K562 (cell line): ENCODE measurements around the gene AJUBA. TPM values are rescaled to one million over a fixed set of nuclear protein-coding genes. Genes with fewer than 3 reads are reported as not detected.

Experiments used
- CBX2 ChIP-seq: fragments of 200-600 bp; sonication (generic); IDR thresholded peaks from one replicate; pipeline ENCODE4 v1.6.1; 2012; ENCODE audit warnings: mild to moderate bottlenecking, low read length, inconsistent platforms; ENCODE audit not compliant: insufficient read depth, poor library complexity, severe bottlenecking
- E4F1 ChIP-seq: fragments of 250-450 bp; sonication (Bioruptor Pico); IDR thresholded peaks from 2 replicates; pipeline ENCODE4 v1.5.0; 2021; ENCODE audit warnings: mild to moderate bottlenecking, borderline replicate concordance
- HES1 ChIP-seq: fragments of 450-650 bp; IDR thresholded peaks from 2 replicates; pipeline ENCODE4 v1.6.1; 2016; ENCODE audit warnings: low read depth, mild to moderate bottlenecking, moderate library complexity
- KLF16 ChIP-seq: IDR thresholded peaks from 2 replicates; pipeline ENCODE4 v1.6.1; 2016; ENCODE audit warnings: antibody characterized with exemption
- MTA1 ChIP-seq: fragments of 450-650 bp; IDR thresholded peaks from 2 replicates; pipeline ENCODE4 v1.6.1; 2017; ENCODE audit warnings: borderline replicate concordance
- NR0B1 ChIP-seq: fragments of 450-650 bp; IDR thresholded peaks from one replicate; pipeline ENCODE4 v1.6.1; 2018; ENCODE audit warnings: mild to moderate bottlenecking, moderate library complexity; ENCODE audit not compliant: partially characterized antibody
- RBFOX2 ChIP-seq: fragments of 200-400 bp; formaldehyde crosslinking; IDR thresholded peaks from 2 replicates; pipeline ENCODE4 v1.6.1; 2017; ENCODE audit warnings: low read depth, mild to moderate bottlenecking, low read length, moderate library complexity
- RBM22 ChIP-seq: fragments of 200-400 bp; formaldehyde crosslinking; IDR thresholded peaks from 2 replicates; pipeline ENCODE4 v1.6.1; 2018; ENCODE audit warnings: low read length, low read depth; ENCODE audit not compliant: poor library complexity, severe bottlenecking
- TCFL5 ChIP-seq: fragments of 250-450 bp; sonication (Bioruptor Pico); conservative IDR thresholded peaks from 2 replicates; pipeline ENCODE4 v1.6.1; 2021; ENCODE audit warnings: mild to moderate bottlenecking, moderate library complexity, matching md5 sums
- ZC3H8 ChIP-seq: fragments of 450-650 bp; IDR thresholded peaks from 2 replicates; pipeline ENCODE4 v1.6.1; 2017
- ZNF224 ChIP-seq: sonication (generic); formaldehyde crosslinking; IDR thresholded peaks from 2 replicates; pipeline ENCODE4 v1.8.0; 2022; ENCODE audit warnings: mild to moderate bottlenecking, missing genetic modification reagents
- ZNF274 ChIP-seq: IDR thresholded peaks from 2 replicates; pipeline ENCODE4 v1.6.1; 2011; ENCODE audit warnings: low read depth, mild to moderate bottlenecking, low read length, moderate library complexity, borderline replicate concordance
- ZNF512 ChIP-seq: IDR thresholded peaks from 2 replicates; pipeline ENCODE4 v1.6.1; 2016; ENCODE audit warnings: missing genetic modification characterization, missing compliant biosample characterization
- ZNF707 ChIP-seq: fragments of 250-450 bp; sonication (Bioruptor Pico); conservative IDR thresholded peaks from 2 replicates; pipeline ENCODE4 v1.8.0; 2022; ENCODE audit warnings: inconsistent platforms, mild to moderate bottlenecking, moderate library complexity
- ZNF76 ChIP-seq: fragments of 250-450 bp; sonication (Bioruptor Pico); IDR thresholded peaks from 2 replicates; pipeline ENCODE4 v1.4.0; 2020; ENCODE audit warnings: mild to moderate bottlenecking, moderate library complexity, borderline replicate concordance
- ZNF77 ChIP-seq: fragments of 250-450 bp; sonication (Bioruptor Pico); IDR thresholded peaks from 2 replicates; pipeline ENCODE4 v1.5.0; 2020
- ZSCAN32 ChIP-seq: fragments of 450-650 bp; formaldehyde crosslinking; IDR thresholded peaks from 2 replicates; pipeline ENCODE4 v1.4.0; 2020; ENCODE audit warnings: mild to moderate bottlenecking, moderate library complexity
- polyA plus RNA-seq, 8 experiments: library from polyadenylated mRNA; depleted of rRNA in 4 of 8; stranded (reverse) in 5 of 8; unstranded in 3 of 8; fragments of >200 nt; fragmentation: Nextera tagmentation in 2 of 8; fragmentation: Illumina TruSeq in 1 of 8; extraction: Ambion mirVana in 2 of 8; extraction: Trizol in 1 of 8; gene quantifications; 2 replicates each; pipeline versions ENCODE4 v1.2.1 to v1.2.3, GENCODE V29; 2011 to 2014; ENCODE audit warnings: inconsistent platforms in 1 of 8, missing spikeins in 1 of 8
- total RNA-seq, 7 experiments: library from RNA; depleted of rRNA in 6 of 7; stranded (reverse); fragments of >200 nt in 6 of 7; fragmentation: Illumina TruSeq in 2 of 7; extraction: Trizol in 2 of 7; gene quantifications; 2 replicates each; pipeline versions ENCODE4 v1.2.1 to v1.2.3, GENCODE V29; 2011 to 2021; ENCODE audit warnings: low replicate concordance in 1 of 7
- TF ChIP-seq, protein P1 (sequence below): fragments of 450-650 bp; IDR thresholded peaks from 2 replicates; pipeline ENCODE4 v1.6.1; 2016
- TF ChIP-seq, protein P2 (sequence below): fragments of 250-450 bp; sonication (Bioruptor Pico); IDR thresholded peaks from 2 replicates; pipeline ENCODE4 v1.4.0; 2020; ENCODE audit warnings: borderline replicate concordance

The AJUBA gene
- total and polyA plus RNA-seq, 9 of the 15 experiments (the other 6 are each of a cell fraction or from before 2014, with no cell fraction given), result 0.73 to 4.7 (median 2.8) TPM

GRCh38 chr14:22982477-22983245 lies at the start of gene AJUBA (continued):
- no peak for TF ChIP-seq ZNF274
- TF ChIP-seq ZNF512 (tag), result peak; percentile 95
- no peak for TF ChIP-seq ZNF224 (CRISPR knock-in tag)
- TF ChIP-seq ZNF77 (CRISPR knock-in tag), result no peak
- no peak for TF ChIP-seq ZNF707
- TF ChIP-seq HES1, result peak; percentile 62; the same call in 1 of the 2 replicates
- peak; percentile 70 for TF ChIP-seq RBFOX2
- TF ChIP-seq NR0B1, result no peak
- TF ChIP-seq KLF16, result no peak
- TF ChIP-seq, protein P1, sequence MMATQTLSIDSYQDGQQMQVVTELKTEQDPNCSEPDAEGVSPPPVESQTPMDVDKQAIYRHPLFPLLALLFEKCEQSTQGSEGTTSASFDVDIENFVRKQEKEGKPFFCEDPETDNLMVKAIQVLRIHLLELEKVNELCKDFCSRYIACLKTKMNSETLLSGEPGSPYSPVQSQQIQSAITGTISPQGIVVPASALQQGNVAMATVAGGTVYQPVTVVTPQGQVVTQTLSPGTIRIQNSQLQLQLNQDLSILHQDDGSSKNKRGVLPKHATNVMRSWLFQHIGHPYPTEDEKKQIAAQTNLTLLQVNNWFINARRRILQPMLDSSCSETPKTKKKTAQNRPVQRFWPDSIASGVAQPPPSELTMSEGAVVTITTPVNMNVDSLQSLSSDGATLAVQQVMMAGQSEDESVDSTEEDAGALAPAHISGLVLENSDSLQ, result no peak
- TF ChIP-seq ZC3H8, result 0 out of 2 replicates have a peak, but pooled peaks have one; percentile 17
- TF ChIP-seq CBX2, result no peak
- TF ChIP-seq TCFL5 (CRISPR knock-in tag), result no peak
- TF ChIP-seq E4F1 (CRISPR knock-in tag), result no peak
- TF ChIP-seq MTA1, result peak; percentile 90
- TF ChIP-seq ZNF76, result no peak
- no peak for TF ChIP-seq ZSCAN32 (CRISPR knock-in tag)
- TF ChIP-seq, protein P2, sequence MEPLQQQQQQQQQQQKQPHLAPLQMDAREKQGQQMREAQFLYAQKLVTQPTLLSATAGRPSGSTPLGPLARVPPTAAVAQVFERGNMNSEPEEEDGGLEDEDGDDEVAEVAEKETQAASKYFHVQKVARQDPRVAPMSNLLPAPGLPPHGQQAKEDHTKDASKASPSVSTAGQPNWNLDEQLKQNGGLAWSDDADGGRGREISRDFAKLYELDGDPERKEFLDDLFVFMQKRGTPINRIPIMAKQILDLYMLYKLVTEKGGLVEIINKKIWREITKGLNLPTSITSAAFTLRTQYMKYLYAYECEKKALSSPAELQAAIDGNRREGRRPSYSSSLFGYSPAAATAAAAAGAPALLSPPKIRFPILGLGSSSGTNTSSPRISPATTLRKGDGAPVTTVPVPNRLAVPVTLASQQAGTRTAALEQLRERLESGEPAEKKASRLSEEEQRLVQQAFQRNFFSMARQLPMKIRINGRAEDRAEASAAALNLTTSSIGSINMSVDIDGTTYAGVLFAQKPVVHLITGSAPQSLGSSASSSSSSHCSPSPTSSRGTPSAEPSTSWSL, result 0 out of 2 replicates have a peak, but pooled peaks have one; percentile 24
- no peak for TF ChIP-seq RBM22
